ENCODE measurements around the gene PTPRT. TPM values are rescaled to one million over a fixed set of nuclear protein-coding genes. Genes with fewer than 3 reads are reported as not detected.

Gene PTPRT
- total RNA-seq, 4 donors from 2014 or later = 0.67 to 2.5 (median 1.0) TPM

DNA sequence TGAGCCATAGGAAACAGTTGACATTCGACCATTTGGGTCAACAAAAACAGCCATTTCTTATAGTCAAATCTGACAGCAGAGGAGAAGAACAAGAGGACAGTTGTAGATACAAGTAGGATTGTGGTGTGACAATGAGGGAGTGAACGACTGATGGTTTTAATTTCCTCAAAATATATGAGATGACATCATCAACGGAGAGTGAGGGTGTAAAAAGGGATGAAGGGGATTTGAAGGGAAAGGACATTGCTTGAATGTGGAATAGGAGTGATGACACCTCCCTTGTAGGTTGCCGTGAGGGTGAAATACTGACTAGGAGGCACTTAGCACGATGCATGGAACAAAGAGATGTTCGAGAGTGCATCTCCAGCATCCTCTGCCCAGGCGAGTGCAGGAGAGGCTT is 1071.7 kb downstream of the PTPRT start:
- DNase-seq = no peak
- no peaks in the 10 kb centered on the region for H3K9me3 ChIP-seq
- no peaks in the 10 kb centered on the region for H3K36me3 ChIP-seq
- no peak overlapping the region for H3K4me3 ChIP-seq
- no peaks in the 10 kb centered on the region for H3K4me1 ChIP-seq
- H3K27me3 ChIP-seq = no peaks in the 10 kb centered on the region
- H3K27ac ChIP-seq = no peak overlapping the region
- TF ChIP-seq, protein P1, sequence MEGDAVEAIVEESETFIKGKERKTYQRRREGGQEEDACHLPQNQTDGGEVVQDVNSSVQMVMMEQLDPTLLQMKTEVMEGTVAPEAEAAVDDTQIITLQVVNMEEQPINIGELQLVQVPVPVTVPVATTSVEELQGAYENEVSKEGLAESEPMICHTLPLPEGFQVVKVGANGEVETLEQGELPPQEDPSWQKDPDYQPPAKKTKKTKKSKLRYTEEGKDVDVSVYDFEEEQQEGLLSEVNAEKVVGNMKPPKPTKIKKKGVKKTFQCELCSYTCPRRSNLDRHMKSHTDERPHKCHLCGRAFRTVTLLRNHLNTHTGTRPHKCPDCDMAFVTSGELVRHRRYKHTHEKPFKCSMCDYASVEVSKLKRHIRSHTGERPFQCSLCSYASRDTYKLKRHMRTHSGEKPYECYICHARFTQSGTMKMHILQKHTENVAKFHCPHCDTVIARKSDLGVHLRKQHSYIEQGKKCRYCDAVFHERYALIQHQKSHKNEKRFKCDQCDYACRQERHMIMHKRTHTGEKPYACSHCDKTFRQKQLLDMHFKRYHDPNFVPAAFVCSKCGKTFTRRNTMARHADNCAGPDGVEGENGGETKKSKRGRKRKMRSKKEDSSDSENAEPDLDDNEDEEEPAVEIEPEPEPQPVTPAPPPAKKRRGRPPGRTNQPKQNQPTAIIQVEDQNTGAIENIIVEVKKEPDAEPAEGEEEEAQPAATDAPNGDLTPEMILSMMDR (IDR thresholded peaks at IDR 0.05) = no peak
- no peak for TF ChIP-seq POLR2A (IDR thresholded peaks at IDR 0.05)

DNA sequence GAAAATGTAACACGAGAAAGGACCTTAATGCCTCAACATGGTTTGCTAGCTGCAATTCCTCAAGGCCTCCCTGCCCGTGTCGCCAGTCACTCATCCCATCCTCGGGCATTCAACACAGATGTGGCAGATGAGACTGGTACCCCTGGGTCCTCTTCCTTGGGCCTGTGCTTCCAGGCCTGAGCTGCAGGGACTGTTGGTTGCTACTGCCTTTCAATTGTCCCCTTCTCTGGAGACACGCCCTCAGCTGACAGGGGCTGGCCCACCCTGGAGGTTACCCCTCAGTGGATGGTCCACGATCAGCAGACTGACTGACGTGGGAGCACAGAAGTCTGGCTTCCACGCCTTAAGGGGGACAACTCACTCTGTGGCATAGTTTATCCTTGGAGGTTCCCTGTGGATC is 1076.5 kb downstream of the PTPRT start:
- no peak overlapping the region for H3K27ac ChIP-seq
- H3K4me1 ChIP-seq = no peaks in the 10 kb centered on the region
- no peak for TF ChIP-seq POLR2A (IDR thresholded peaks at IDR 0.05)
- TF ChIP-seq, protein P1 (IDR thresholded peaks at IDR 0.05) = no peak
- no peaks in the 10 kb centered on the region for H3K27me3 ChIP-seq
- no peak for DNase-seq
- no peaks in the 10 kb centered on the region for H3K36me3 ChIP-seq
- H3K4me3 ChIP-seq = no peak overlapping the region
- H3K9me3 ChIP-seq = no peaks in the 10 kb centered on the region

DNA sequence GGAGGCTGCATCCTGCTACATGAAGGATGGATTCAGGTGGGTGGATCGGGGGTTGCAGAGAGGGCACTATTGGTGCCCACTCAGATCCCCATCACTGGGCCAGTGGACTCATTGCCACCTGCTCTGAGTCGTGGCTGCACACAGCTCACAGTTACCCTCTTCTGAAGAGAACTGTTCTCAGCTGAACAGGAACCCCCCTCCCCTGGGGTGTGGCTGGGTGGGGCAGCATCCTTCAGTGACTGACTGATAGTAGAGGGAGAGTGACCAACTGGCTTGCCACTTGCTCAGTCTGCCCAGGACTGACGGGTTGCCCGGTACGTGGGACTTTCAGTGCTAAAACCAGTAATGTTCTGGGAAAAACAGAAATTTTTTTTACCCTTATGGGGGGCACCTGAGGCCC is 1077.5 kb downstream of the PTPRT start:
- no peak overlapping the region for H3K27ac ChIP-seq
- H3K4me1 ChIP-seq = no peaks in the 10 kb centered on the region
- H3K9me3 ChIP-seq = no peaks in the 10 kb centered on the region
- TF ChIP-seq, protein P1 (IDR thresholded peaks at IDR 0.05) = no peak
- TF ChIP-seq POLR2A (IDR thresholded peaks at IDR 0.05) = no peak
- no peaks in the 10 kb centered on the region for H3K36me3 ChIP-seq
- no peaks in the 10 kb centered on the region for H3K27me3 ChIP-seq
- no peak for DNase-seq
- H3K4me3 ChIP-seq = no peak overlapping the region

DNA sequence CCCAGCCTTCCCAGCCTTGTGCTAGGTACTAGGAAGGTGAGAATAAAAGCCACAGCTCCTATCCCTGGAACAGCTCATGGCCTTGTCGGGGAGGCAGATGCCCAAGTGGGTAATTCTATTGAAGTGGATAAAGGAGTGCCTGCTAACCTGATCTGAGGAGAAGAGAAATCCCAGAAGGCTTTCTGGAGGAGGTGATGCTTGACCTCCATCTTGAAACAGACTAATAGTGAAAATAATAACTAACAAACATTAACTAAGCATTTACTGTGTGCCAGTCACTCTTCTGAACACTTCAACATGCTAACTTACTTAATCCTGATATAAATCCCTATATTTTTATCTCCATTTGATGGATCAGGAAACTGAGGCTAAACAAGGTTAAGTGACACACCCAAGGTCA is 1078.4 kb downstream of the PTPRT start:
- DNase-seq = no peak
- H3K4me3 ChIP-seq = no peak overlapping the region
- H3K27ac ChIP-seq = no peak overlapping the region
- no peaks in the 10 kb centered on the region for H3K27me3 ChIP-seq
- no peaks in the 10 kb centered on the region for H3K36me3 ChIP-seq
- no peak for TF ChIP-seq POLR2A (IDR thresholded peaks at IDR 0.05)
- TF ChIP-seq, protein P1 (IDR thresholded peaks at IDR 0.05) = no peak
- no peaks in the 10 kb centered on the region for H3K9me3 ChIP-seq
- H3K4me1 ChIP-seq = no peaks in the 10 kb centered on the region

DNA sequence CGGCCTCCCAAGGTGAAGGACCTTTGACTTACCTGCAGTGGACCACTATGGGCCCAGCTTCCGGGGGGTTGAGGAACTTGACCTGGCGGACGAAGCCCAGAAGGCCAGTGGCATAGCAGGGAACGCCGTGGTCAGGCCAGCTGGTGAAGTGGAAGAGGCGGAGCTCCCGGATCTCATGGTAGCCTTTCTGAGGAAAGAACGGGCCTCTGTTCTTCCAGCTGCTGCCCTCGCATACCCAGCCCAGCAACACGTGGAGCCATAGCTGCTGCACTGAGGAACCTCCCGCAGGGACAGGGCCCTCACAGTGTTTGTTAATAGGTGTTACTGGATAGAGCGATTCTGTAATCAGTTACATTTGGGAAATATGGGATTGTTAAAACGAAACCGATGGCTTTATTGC is 1079.4 kb downstream of the PTPRT start:
- DNase-seq = no peak
- Histone ChIP-seq H3K9me3 (no peaks in the 10 kb centered on the region), H3K36me3 (no peaks in the 10 kb centered on the region), H3K27ac (no peak overlapping the region), H3K4me1 (no peaks in the 10 kb centered on the region), H3K4me3 (no peak overlapping the region), H3K27me3 (no peaks in the 10 kb centered on the region)
- TF ChIP-seq POLR2A (IDR thresholded peaks at IDR 0.05) = no peak

DNA sequence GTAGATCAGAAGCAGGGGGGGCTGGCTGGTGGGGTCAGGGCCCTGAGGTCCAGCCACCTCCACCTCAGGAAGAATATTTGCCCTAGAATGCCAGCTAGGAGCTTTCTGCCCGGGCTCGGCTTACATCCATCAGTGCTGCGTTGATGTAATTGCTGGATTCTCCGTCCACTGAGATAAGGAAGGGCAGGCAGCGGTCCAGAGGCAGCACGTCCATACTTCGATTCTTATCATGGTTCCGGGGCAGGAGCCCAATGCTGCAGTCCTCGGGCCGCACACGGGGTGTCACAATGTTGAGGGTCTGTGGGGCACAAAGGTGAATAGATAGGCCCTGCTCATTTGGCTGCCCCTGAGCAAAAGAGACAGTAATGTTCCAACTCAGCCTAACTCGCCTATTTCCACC is 1087.7 kb downstream of the PTPRT start:
- H3K9me3 ChIP-seq = no peaks in the 10 kb centered on the region
- H3K36me3 ChIP-seq = no peaks in the 10 kb centered on the region
- no peaks in the 10 kb centered on the region for H3K27me3 ChIP-seq
- no peak overlapping the region for H3K4me3 ChIP-seq
- no peak for DNase-seq
- no peaks in the 10 kb centered on the region for H3K4me1 ChIP-seq
- no peak overlapping the region for H3K27ac ChIP-seq
- TF ChIP-seq, protein P1 (IDR thresholded peaks at IDR 0.05) = no peak
- TF ChIP-seq POLR2A (IDR thresholded peaks at IDR 0.05) = no peak

Data from Peyer's patch (tissue), 4 donors.